NCI-H526 (cell line): Measurements from ENCODE around the gene INHBC.
"Not testable (repeated sequence)": the region's sequence is repeated elsewhere in the genome, so short reads cannot be mapped to it uniquely, and the experiment has no call there.

ENCODE experiments used
- DNase-seq, 2 experiments: peaks; one replicate each; lab custom pipeline; 2025; lab: John Stamatoyannopoulos, UW

Gene INHBC, protein sequence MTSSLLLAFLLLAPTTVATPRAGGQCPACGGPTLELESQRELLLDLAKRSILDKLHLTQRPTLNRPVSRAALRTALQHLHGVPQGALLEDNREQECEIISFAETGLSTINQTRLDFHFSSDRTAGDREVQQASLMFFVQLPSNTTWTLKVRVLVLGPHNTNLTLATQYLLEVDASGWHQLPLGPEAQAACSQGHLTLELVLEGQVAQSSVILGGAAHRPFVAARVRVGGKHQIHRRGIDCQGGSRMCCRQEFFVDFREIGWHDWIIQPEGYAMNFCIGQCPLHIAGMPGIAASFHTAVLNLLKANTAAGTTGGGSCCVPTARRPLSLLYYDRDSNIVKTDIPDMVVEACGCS

DNA sequence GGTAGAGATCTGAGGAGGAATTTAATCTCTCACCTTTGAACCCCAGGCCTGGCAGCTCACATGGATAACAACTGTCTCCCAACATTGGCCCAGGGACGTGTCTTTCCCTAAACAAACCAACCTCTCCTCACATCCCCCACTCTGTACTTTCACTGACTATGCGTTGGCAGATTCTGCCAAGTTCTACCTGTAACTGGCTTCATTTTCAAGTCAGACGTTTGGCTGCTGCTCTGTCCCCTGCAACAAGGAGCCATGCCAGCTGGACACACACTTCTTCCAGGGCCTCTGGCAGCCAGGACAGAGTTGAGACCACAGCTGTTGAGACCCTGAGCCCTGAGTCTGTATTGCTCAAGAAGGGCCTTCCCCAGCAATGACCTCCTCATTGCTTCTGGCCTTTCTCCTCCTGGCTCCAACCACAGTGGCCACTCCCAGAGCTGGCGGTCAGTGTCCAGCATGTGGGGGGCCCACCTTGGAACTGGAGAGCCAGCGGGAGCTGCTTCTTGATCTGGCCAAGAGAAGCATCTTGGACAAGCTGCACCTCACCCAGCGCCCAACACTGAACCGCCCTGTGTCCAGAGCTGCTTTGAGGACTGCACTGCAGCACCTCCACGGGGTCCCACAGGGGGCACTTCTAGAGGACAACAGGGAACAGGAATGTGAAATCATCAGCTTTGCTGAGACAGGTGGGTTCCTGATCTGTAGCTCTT, at the start of gene INHBC:
INHBC (plus strand) TSS at position 268 of the 707 bp plus-strand sequence; CDS start at position 371, 103 bp downstream.
- no peak for DNase-seq

DNA sequence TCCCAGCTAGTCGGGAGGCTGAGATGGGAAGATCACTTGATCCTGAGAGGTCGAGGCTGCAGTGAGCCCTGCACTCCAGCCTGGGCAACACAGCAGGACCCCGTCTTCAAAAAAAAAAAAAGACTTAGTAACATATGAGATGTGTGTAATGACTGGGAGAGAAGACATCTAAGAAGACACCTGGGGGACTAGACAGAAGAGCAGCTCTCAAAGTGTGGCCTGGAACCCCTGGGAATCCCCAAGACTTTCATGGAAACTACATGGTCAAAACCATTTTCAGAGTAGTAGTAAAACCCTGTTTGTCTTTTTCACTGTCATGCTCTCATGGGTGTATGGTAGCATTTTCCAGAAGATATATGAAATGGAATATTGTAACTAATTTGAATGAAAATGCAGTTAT, 49.0 kb upstream of the INHBC start:
- DNase-seq = no peak

DNA sequence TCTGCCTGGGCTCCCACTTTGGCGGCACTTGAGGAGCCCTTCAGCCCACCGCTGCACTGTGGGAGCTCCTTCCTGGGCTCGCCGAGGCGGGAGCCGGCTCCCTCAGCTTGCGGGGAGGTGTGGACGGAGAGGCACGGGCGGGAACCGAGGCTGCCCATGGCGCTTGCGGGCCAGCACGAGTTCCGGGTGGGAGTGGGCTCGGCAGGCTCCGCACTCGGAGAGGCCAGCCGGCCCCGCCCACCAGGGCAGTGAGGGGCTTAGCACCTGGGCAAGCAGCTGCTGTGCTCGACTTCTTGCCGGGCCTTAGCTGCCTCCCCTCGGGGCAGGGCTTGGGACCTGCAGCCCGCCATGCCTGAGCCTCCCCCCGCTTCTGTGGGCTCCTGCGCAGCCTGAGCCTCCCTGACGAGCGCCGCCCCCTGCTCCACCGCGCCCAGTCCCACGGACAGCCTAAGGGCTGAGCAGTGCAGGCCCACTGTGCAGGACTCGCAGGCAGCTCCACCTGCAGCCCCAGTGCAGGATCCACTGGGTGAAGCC, 48.3 kb upstream of the INHBC start:
- no peak for DNase-seq

DNA sequence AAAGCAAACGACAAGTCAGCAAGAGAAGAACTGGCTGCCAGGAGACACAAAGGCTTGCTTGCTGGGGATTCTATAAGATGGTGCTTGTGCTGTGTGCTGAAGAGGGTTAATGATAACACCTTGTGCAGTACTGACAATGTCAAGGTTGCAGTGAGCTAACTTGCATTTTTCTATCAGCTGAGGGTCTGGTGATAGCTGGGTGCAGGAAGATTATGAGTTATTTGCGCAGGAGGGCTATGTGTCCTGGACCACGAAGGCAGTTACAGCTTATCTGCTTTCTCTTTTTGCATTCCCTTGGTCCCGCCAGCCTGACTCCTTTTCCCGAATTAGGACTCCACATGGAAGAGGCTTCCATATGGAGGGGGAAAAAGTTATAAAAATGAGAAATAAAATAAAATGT, 46.2 kb upstream of the INHBC start:
- no peak for DNase-seq

DNA sequence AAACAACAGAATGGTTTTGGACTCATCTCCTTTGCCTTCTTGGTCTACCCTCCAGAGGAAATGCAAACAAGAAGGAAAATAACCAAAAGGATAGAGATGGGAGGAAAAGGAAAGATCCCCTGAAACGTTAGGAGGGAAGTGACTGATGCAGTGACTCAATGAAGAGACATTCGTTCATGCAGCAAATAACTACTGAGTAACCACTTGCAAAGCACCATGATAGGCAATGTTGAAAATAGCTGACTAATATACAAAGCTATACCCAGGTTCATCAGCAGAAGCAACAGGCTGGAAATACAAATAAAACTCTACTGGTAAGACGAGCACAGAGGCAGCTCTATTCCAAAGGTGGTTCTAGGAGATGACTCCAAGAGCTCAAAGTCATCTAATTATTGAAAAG, 45.6 kb upstream of the INHBC start:
- DNase-seq = no peak

DNA sequence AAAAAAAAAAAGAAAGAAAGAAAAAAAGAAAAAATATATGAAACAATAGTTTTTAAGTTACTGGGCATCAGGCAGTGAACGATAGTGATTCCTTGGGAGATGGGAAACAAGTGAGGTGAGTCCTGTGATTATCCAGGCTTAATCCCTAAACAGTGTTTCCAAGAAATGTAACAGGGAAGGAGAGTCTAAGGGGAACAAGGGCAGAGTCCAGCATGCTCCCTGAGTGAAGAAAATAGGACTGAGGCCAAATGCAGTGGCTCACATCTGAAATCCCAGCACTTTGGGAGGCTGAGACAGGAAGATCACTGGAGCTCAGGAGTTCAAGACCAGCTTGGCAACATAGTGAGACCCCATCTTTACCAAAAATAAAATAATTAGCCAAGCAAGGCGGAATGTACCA, 44.4 kb upstream of the INHBC start:
- DNase-seq = no peak

GRCh38 chr12:57395121-57395520, 39.5 kb upstream of the INHBC start:
- no peak for DNase-seq

- no peak for DNase-seq
Measured at GRCh38 chr12:57397441-57397840, 37.1 kb upstream of the INHBC start.

DNA sequence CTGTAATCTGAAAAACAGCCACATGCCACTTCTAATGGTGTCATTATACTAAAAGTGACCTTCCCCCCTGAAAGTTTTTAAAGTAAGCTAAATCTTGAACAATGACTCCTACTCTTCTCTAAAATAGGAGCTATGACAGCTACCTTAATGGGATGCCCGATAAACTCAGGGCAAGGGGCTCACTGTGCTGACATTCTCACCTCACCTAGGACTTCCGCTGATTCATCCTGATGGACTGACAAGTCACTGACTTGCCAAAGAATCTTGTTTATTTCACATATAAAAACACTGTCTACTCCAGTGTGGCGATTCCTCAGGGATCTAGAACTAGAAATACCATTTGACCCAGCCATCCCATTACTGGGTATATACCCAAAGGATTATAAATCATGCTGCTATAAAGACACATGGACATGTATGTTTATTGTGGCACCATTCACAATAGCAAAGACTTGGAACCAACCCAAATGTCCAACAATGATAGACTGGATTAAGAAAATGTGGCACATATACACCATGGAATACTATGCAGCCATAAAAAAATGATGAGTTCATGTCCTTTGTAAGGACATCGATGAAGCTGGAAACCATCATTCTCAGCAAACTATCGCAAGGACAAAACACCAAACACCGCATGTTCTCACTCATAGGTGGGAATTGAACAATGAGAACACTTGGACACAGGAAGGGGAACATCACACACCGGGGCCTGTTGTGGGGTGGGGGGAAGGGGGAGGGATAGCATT, 34.7 kb upstream of the INHBC start:
- not testable (repeated sequence) for DNase-seq

DNA sequence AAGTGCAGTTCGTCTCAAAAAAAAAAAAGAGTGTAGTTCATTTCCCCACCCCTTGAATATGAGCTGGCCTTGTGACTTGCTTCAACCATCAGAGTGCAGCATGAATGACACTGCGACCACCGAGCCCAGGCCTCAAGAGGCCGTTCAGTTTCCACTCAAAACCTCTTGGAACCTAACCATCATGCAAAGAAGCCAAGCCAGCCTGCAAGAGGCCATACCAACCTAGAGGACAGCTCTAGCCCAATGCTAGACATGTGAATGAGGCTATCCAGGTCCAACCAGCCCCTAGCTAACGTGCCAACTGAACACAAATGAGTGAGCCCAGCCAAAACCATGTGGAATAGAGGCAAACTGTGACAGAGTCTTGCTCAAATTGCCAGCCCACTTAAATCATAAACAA, 33.4 kb upstream of the INHBC start:
- DNase-seq = no peak

- DNase-seq = not testable (repeated sequence)
Measured at GRCh38 chr12:57402156-57402555, 32.4 kb upstream of the INHBC start.

DNA sequence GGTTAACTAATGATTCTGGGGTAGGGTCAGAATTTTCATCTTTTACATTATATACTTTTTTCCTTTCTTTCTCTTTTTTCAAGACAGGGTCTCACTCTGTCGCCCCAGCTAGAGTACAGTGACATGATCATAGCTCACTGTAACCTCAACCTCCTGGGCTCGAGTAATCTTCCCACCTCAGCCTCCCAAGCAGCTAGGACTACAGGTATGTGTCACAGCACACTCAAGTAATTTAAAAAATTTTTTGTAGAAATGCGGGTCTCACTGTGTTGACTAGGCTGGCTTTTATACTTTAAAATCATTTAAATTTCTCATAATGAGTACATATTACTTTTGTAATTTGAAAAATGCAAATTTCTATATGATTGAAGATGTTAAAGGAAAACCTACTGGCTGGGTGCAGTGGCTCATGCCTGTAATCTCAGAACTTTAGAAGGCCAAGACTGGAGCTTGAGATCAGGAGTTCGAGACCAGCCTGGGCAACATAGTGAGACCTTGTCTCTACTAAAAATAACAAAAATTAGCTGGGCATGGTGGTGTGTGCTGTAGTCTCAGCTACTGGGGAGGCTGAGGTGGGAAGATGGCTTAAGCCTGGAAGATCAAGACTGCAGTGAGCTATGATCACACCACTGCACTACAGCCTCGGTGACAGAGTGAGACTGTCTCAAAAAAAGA, 29.5 kb upstream of the INHBC start:
- no peak for DNase-seq

DNA sequence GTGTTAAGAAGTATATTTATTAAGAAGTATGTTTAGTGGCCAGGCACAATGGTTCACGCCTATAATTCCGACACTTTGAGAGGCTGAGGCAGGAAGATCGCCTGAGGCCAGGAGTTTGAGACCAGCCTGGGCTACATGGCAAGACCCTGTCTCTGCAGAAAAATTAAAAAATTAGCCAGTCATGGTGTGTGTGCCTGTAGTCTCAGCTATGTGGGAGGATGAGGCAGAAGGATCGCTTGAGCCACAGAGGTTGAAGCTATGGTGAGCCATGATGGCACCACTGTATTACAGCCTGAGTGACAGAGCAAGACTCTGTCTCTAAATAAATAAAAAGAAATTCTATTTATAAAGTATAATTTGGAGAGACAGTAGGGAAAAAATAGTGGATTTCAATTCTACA, 24.1 kb upstream of the INHBC start:
- no peak for DNase-seq

DNA sequence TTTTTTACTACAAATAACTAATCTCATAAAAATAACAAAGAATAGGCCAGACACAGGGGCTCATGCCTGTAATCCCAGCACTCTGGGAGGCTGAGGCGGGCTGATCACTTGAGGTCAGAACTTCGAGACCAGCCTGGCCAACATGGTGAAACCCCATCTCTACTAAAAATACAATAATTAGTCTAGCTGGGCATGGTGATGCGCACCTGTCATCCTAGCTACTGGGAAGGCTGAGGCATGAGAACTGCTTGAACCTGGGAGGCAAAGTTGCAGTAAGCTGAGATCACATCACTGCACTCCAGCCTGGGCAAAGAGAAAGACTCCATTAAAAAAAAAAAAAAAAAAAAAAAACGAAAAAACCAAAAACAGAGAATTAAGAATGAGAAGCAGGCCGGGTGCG, 20.4 kb upstream of the INHBC start:
- not testable (repeated sequence) for DNase-seq

DNA sequence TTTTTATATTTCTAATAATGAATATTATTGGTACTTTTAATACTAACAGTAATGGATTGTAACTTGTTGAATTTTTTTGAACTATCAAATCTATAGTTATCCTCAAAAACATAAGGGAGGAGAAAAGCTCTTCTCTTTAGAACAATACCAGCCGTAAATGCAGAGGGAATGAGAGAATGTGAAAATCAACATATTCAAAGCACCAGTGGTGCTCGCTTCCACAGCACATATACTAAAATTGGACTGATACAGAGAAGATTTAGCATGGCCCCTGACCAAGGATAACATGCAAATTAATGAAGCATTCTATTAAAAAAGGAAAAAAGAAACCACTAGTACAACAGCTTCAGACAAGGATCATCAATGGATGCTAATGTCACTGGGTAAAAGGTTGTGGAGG, 19.5 kb upstream of the INHBC start:
- no peak for DNase-seq

- no peak for DNase-seq
Measured at GRCh38 chr12:57416039-57416996, 18.3 kb upstream of the INHBC start.

- no peak for DNase-seq
Measured at GRCh38 chr12:57418255-57418654, 16.3 kb upstream of the INHBC start.

GRCh38 chr12:57419495-57419894, 15.1 kb upstream of the INHBC start:
- DNase-seq = no peak

DNA sequence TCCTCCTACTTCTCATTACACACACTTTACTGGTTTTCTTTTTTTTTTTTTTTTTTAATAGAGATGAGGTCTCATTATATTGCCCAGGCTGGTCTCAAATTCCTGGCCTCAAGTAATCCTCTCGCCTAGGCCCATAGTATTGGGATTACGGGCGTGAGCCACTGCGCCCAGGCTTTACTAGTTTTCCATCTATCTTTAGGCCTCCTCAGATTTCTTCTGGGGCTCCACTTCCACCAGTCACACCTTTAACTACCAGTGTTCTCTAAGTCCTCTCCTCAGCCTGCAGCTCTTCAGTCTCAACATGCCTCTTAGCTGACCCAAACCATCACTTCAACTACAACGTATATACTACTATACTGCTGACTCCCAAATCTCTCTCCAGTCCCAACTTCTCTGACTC, 14.1 kb upstream of the INHBC start:
- DNase-seq = no peak

DNA sequence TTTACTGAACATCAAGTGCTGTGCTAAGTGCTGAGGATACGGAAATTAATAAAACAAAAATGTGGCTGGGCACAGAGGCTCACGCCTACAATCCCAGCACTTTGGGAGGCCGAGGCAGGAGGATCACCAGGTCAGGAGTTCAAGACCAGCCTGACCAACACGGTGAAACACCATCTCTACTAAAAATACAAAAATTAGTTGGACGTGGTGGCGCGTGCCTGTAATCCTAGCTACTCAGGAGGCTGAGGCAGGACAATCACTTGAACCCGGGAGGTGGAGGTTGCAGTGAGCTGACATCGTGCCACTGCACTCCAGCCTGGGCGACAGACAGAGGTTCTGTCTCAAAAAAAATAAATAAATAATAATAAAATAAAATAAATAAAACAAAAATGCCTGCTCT, 7.6 kb upstream of the INHBC start:
- not testable (repeated sequence) for DNase-seq

DNA sequence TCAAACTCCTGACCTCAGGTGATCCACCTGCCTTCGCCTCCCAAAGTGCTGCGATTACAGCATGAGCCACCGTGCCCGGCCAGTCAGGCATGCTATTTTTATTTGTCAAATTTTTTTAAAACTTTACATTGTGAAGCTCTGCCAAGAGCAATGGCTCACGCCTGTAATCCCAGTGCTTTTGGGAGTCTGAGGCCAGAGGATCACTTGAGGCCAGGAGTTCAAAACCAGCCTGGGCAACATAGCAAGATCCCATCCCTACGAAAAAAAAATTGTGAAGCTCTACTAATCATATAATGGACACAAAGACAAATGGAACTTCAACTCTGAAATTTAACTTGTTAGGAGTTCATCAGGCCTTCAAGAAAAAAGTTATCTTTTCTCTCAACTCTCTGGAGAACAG, 5.6 kb upstream of the INHBC start:
- no peak for DNase-seq
